Activated T-cell treated with anti-CD3 and anti-CD28 coated beads, Interleukin-2, amount 50 U/mL, for 48 hours (primary cell): ENCODE measurements around the gene BCR.

Experiments
- DNase-seq, 2 experiments: peaks; one replicate each; pipeline ENCODE4 v3.0.0-alpha.2; 2020

BCR gene

DNA sequence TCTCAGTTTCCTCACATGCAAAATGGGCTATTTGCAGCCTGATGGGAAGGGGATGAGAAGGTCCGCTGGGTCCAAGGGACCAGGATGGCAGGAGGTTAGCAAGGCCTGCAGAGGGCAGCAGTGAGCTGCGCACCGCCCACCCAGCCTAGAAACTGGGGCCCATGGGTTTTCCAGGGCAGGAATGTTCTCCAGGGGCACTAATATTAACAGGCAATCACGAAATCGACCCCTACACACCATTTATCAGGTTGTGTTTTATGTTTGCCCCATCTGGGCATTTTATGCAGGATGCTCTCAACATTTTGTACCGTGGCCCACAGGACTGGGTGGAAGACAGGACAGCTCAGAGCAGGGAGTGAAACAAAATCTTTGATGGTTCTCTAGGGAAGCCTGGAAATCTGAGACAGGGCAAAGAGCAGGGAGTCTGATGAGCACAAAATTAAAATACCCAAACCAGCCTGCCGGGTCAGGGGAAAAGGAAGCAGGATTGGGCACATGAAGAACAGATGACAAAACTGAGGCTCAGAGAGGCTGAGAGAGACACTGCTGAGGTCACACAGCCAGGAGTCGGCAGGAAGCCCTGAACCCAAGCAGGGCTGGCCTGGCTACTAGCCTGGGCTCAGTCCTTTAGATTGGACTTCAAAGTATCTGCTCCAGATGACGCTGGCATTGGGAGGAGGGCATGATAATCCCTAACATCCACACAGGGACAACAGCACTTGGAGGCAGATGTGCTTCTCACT, 1.6 kb upstream of the BCR start:
- DNase-seq, result peak; percentile 69 to 76

DNA sequence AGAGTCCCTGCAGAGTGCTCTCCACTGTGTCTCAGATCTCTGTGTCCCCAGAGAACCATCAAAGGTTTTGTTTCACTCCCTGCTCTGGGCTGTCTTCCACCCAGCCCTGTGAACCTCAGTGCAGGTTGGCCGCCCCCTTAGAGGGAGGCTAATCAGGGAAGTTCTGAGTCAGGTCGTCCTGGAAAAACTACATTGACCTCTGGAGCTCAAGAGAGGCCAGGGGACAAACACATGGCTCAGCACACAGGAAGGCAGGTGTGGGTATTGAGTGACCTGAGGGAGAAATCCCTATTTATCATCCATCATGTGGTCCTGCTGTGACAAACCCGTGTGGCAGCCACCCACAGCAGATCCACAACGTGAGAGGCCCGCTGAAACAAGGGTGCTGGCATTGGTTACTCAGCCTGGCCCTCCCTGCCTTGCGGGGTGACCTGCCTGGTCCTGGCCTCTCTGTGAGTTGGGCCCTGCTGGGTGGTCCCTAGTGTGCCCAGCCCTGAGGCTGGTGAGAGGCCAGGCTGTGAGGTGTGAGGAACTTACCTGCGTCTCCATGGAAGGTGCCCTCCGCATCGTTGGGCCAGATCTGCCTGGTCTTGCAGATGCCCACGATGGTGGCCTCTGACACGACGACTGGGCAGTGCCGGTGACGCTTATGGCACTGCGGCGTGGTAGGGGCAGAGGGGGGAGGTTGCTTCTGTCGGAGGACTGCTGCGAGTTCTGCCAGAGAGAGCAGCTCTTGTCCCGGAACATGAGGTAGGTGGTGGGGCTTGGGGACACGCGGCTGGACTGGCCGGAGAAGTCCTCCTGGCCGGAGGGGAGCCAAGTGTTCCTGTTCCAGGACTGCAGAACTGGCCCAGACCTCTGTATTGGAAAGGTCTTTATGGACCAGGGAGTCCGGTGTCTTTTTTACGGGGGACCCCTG, 669 bp upstream of the BCR start:
- DNase-seq, result peak; percentile 51 to 56

DNA sequence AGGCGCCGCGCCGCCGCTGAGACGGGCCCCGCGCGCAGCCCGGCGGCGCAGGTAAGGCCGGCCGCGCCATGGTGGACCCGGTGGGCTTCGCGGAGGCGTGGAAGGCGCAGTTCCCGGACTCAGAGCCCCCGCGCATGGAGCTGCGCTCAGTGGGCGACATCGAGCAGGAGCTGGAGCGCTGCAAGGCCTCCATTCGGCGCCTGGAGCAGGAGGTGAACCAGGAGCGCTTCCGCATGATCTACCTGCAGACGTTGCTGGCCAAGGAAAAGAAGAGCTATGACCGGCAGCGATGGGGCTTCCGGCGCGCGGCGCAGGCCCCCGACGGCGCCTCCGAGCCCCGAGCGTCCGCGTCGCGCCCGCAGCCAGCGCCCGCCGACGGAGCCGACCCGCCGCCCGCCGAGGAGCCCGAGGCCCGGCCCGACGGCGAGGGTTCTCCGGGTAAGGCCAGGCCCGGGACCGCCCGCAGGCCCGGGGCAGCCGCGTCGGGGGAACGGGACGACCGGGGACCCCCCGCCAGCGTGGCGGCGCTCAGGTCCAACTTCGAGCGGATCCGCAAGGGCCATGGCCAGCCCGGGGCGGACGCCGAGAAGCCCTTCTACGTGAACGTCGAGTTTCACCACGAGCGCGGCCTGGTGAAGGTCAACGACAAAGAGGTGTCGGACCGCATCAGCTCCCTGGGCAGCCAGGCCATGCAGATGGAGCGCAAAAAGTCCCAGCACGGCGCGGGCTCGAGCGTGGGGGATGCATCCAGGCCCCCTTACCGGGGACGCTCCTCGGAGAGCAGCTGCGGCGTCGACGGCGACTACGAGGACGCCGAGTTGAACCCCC, 798 bp downstream of the BCR start:
- peak; percentile 47 to 69 for DNase-seq

DNA sequence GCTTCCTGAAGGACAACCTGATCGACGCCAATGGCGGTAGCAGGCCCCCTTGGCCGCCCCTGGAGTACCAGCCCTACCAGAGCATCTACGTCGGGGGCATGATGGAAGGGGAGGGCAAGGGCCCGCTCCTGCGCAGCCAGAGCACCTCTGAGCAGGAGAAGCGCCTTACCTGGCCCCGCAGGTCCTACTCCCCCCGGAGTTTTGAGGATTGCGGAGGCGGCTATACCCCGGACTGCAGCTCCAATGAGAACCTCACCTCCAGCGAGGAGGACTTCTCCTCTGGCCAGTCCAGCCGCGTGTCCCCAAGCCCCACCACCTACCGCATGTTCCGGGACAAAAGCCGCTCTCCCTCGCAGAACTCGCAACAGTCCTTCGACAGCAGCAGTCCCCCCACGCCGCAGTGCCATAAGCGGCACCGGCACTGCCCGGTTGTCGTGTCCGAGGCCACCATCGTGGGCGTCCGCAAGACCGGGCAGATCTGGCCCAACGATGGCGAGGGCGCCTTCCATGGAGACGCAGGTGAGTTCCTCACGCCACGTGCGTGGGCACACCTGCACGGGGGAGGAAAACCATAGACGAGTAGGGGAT, 1.5 kb downstream of the BCR start:
- peak; percentile 41 to 51 for DNase-seq

DNA sequence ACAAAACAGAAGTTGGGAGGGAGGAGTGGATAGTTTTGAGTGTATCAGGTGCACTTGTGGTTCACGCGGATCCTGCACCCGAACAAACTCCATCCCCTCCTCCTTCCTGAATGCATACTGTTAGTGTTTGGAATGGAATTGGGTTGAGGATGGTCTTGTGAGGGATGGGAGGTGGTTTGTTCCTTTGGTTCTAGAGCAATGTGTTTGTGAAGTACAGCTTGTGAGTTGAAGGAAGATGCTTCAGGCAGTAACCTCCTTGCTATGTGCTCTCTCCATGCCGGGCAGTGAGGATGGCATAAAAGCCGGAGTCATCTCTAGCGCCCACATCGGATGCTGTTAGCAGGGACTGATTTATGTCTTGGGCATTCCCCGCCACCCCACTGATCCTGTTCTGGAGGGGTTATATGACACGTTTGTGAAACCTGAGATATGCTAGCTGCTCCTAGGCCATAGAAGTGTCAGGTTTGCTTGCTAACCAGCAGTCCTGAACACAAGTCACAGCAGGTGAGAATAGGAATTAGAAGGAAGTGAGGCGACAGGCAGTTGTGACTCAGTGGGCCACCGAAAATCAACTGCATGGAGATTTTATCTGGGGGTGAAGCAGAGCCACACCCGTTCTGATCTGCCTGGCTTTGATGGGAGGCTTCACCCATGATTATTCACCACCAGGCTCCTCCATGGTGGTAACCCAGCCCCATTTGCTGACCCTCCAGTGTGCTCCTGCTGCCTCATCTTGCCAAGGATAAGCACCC, 2.2 kb downstream of the BCR start:
- DNase-seq, result peak; percentile 79 to 81

DNA sequence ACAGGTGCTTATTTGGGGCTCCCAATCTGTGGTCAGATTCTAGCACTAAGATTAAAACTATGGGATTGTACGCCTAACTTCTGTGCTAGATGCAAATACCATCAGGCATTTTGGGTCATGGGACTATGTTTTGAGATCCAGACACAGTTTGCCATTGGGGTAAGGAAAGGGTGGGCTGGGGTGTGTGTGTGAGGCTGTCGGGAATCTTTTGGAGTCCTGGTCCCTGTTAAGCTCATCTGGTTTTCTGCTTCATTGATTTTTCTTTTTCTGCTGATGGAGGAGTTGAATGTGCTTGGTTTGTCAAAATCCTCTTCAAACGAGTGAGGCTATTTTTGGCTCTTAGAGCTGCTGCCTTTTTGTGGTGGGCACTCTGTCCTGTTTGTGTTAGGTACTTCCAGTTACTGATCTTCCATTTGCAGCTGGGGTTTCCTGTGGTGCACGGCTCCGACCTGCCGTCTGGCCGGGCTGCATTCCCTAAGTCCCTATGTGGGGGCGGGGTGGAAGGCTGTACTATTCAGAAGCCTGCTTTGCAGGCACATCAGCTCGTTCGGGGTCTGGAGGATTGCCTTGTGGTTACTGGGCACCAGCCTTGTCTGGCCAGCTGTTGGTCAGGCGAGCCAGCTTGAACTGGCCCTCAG, 2.9 kb downstream of the BCR start:
- no peak for DNase-seq

DNA sequence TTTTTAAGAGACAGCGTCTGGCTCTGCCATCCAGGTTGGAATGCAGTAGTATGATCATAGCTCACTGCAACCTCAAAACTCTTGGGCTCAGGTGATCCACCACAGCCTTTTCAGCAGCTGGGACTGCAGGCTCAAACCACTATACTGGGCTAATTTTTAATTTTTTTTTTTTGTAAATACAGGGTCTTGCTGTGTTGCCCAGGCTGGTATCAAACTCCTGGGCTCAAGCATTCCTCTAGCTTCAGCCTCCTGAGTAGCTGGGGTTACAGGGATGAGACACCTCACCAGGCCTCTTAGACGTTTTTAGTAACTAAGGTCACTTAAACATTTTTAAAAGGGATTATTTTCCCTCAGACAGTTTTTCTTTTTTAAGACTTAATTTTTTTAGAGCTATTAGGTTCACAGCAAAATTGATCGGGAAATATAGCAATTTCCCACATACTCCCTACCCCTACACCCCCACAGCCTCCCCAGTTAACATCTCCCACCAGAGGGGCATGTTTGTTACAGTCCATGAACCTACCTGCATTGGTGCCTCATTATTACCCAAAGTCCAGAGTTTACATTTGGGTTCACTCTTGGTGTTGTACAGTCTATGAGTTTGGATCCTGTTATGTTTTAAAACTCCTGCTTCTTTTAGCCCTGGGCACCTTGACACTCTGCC, 3.9 kb downstream of the BCR start:
- no peak for DNase-seq

DNA sequence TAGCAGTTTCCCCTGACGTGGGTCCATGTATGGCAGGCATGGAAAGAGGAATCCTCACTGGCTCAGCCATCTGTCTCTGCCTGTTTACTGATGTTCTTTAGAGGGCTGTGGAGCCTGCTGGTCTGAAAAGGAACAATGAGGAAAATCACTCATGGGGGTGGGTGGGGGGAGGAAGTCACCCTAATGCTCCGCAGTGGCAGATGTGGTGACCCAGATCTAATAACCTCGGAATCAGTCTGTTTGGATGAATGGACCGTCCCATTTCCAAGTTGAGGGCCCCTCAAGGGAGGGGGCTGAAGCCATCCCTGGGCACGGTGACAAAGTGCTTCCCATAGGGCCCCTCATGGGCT, 4.4 kb downstream of the BCR start:
- DNase-seq, result no peak

DNA sequence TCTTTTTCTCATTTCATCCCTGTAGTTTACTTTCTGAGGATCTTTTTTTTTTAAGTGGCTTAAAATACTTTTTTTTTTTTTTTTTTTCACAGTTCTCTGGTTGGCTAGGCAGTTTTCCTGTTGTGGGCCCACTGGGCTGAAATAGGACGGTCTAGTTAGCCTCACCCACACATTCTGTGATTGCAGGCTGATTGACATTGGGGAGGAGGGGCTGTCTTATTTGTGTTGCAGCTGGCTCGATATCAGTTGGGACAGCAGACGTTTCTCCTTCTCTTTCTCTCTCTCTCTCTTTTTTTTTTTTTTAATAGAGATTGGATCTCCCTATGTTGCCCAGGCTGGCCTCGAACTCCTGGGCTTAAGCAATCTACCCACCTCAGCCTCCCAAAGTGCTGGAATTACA, 6.9 kb downstream of the BCR start:
- no peak for DNase-seq

DNA sequence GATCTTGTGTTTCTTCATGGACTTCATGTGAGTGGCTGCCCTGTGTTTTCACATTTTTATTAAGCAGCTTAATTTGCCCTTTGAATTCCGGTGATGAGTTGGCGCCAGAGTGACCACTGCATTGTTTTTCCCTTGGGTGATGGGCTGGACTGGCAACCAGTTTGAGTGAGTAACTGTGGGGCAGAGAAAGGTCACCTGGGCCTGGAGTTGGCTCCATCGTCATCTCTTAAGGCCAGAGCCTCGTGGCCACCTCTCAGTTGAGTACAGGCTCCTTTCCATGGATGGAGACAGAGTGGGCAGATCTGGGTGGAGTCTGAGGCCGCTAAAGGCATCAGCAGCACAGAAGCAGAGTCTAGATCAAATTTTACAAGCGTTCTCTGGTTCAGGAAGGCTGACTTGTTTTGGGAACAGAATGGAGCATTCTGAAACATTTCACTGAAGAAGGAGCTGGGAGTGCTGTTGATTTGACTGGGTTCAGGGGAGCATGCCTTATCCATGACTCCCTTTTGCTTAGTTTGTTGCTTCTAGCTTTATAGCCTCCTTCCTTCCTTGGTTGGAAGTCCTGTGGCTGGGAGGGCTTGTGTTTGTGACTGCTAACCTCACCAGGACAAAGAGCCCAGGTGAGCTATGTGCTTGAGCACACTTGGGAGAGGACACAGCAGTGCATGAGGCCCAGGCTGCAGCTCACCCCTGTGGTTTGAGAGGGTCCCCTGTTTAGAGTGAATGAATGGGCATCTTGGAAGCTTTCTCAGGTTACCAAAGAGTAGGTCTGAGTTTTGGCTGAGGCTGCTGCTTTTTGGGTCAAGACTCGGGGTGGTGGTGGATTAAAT, 7.8 kb downstream of the BCR start:
- DNase-seq, result no peak

DNA sequence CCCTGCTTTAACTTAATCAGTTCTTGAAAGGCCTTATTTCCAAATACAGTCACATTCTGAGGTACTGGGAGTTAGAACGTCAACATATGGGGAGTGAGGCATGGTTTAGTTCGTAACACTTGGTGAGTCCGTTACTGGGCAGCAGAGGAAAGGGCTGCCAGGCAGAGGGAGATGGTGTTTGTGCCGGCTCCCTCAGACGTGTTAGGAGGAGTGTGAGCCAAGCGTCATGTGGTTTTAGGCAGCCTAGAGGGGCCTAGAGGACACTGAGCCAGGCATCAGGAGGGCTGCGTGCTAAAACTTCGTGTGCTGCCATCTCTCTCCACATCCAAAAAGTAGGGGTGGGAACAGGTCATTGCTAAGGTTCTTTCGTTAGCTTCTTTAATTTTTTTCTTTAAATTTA, 10.2 kb downstream of the BCR start:
- DNase-seq, result no peak

DNA sequence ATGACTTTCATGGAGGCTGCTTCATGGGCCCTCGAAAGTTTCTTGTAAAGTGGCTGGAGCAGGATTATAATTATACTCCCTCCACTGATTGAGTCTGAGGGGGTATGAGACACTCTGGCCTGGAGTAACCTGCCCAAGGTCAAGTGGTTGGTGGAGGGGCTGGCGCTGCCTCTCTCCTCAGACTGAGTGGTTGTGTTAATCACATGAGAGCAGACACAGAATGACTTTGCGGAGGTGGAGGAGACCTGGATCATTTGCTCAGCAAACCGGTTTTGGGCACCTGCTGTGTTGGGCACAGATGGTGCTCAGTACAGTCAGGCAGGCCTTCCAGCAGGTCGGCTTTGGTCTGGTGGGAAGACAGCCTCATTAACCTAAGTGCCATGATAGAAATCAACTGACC, 11.8 kb downstream of the BCR start:
- DNase-seq, result no peak

DNA sequence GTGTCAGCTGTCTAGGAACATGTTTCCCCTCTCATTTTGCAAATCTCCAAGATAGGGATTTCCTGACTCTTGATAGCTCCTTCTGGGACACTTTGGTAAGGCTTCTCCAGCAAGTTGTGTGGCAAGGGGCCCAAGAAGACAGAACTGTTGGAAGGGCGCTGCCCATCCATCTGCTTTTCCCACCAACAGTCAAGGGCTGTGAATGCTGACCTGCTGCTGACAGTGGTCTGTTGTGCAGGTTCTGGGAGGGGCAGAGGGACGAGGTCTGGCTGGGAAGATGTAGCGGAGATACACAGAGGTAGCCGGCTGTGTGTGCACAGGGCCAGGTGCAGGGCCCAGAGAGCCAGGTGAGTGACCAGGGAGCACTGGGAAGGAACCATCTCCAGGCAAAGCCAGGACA, 12.2 kb downstream of the BCR start:
- DNase-seq, result no peak

DNA sequence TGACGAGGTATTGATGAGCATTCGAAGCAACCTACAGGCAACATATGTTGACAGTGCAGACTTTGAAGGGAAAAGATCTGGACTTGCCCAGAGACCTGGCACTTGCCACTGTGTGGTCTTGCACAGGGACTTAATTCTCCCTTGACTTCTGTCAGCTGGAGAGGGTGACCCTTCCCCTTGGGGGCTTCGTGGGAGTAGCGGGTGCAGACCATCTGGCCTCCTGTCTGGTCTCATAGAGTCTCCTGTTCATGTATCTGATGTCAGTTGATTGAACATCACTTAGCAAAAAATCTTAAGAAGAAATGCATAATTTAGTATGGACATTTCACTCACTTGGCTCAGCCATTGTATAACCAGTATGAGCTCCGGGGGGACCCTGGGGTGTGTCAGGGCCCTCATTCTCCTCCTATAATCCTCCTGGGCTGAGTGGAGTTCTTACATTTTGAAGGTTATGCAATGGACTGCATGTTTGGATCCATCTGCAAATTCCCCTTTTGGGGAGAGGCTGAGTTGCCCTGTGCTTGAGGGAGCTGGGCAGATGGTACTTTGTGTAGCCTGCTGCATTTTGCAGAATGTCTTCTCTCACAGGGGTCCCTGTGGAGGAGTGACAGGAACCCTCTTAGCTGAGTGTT, 13.0 kb downstream of the BCR start:
- DNase-seq, result no peak

DNA sequence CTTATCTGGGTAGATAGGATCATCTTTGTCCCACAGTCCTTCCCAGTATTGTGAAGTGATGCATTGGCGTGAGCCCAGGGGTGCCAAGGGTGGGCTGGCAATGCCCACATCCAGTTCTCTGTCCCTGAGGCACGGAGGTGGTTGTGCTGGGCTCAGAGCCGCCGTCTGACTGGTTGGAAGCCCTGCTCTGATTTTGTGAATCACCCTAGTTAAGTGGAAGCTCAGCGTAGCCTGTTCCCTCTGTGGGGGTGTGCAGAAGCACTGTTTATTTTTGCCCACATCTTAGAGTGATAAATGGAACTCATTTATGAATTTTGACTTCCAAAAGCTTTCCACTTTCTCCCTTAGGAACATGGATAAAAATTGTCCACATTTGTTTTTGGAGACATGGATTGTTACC, 13.6 kb downstream of the BCR start:
- no peak for DNase-seq

DNA sequence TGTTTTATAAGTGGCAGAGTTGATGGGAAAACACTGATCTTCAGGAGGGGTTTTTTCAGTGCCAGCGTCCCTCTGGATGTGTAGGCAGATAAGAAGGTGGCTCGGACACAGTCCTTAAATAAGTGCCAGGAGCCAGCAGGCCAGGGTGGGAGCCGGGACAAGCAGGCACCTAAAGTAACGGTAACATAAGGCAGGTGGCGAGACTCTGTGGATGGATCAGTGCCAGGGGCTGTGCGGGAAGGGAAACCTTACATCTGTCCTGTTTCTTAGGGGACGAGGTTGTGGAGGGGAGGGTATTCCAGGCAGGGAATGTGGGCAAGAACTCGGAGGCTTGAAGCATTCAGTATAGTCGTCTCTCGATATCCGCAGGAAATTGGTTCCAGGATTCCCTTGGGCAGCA, 15.9 kb downstream of the BCR start:
- DNase-seq, result no peak

DNA sequence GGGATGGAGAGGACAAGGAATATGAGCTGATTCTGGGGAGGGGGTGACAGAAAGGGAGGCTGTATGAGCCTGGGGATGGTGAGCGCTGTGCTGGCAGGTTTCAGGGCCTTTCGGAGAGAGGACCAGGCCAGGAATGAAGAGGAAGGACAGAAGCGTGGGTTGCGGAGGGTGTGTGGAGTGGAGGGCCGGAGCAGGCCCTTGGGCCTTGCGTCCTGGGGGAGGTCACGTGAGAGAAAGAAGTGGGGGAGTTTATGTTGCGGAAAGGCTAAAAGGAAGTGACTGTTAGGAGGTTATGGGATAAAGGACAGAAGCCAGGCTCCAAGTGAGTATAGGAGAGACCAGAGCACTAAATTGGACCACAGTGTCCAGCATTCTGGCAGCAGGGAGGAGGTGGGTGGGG, 17.5 kb downstream of the BCR start:
- no peak for DNase-seq

DNA sequence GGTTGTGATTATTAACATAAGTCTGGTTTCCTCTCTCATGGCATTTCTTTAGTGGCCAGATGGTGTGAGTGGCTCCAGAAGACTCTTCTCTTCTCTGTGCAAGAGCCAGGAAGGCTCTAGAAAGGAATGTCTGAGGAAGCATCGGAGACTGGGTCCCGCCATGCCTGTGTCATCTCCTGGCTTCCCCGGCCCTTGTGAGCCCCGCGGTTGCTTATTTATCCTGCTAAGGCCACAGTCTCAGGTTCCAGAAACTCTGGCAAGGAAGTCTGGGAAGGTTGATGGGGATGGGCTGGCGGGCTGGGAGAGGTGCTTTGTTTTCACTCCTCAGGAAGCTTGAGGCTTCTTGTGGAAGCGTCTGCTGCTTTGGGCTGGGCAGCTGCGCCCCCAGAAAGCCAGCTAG, 18.9 kb downstream of the BCR start:
- no peak for DNase-seq

DNA sequence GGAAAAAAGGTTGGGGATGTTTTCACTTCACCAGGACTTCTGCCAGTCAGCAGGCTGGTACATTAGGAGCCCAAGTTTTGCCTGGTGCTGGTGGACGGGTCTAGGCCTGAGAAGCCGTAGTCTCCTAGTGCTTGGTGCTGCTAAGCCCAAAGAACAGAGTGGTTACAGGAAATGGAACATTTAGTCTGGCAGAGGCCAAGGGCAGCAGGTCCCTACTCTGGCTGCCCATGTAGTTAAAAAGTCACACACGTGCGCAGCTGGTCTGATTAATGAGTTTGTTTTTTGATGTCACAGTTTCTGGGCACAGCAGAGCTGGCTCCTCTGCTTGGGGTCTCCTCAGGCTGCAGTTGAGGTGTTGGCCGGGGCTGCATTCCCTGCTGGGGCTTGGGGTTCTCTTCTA, 20.6 kb downstream of the BCR start:
- DNase-seq, result no peak
